Stimulated activated naive CD4-positive, alpha-beta T cell (primary cell): Measurements from ENCODE around the gene SUFU.
"Not testable (repeated sequence)": the region's sequence is repeated elsewhere in the genome, so short reads cannot be mapped to it uniquely, and the experiment has no call there.

Source experiments
- DNase-seq, 6 experiments: peaks; one replicate each; lab custom pipeline; 2025; lab: John Stamatoyannopoulos, UW

Gene SUFU

GRCh38 chr10:102480396-102480795 lies 23.4 kb upstream of the SUFU start:
- no peak for DNase-seq

GRCh38 chr10:102484021-102484420 lies 19.8 kb upstream of the SUFU start:
- DNase-seq = no peak

- no peak for DNase-seq
These were observed 18.5 kb upstream of the SUFU start for GRCh38 chr10:102485093-102485784.

- DNase-seq = no peak
These were observed 12.6 kb upstream of the SUFU start for GRCh38 chr10:102491136-102491535.

- DNase-seq = no peak
These were observed 11.3 kb upstream of the SUFU start for GRCh38 chr10:102492344-102492939.

GRCh38 chr10:102492983-102493382 lies 10.8 kb upstream of the SUFU start:
- no peak for DNase-seq

GRCh38 chr10:102493771-102494170 lies 10.0 kb upstream of the SUFU start:
- DNase-seq = no peak

GRCh38 chr10:102497545-102497944 lies 6.2 kb upstream of the SUFU start:
- no peak for DNase-seq

GRCh38 chr10:102499356-102499755 lies 4.4 kb upstream of the SUFU start:
- DNase-seq = no peak

- not testable (repeated sequence) for DNase-seq
These were observed 3.1 kb upstream of the SUFU start for GRCh38 chr10:102500686-102501085.

- no peak for DNase-seq
These were observed 2.4 kb upstream of the SUFU start for GRCh38 chr10:102501201-102502028.

- DNase-seq = peak; percentile 98 to 100 (median 98)
These were observed 1.8 kb upstream of the SUFU start for GRCh38 chr10:102502029-102502336.

GRCh38 chr10:102502337-102503151 lies 1.2 kb upstream of the SUFU start, which contains the start of gene ACTR1A:
Gene ACTR1A, minus strand, starts transcription at chr10:102502712. Its CDS starts 65 bp downstream, at chr10:102502647.
- DNase-seq = peak; percentile 93 to 100 (median 98)

- peak in 4 of 6 experiments; percentile 20 to 36 (median 27) for DNase-seq
These were observed 605 bp downstream of the SUFU start for GRCh38 chr10:102504179-102504975.

- DNase-seq = peak in 1 of 6 experiments; percentile 29
These were observed 1.2 kb downstream of the SUFU start for GRCh38 chr10:102504976-102505300.

GRCh38 chr10:102505462-102506115 lies 1.8 kb downstream of the SUFU start:
- no peak for DNase-seq

- no peak for DNase-seq
These were observed 3.7 kb downstream of the SUFU start for GRCh38 chr10:102507521-102507920.

- no peak for DNase-seq
These were observed 4.7 kb downstream of the SUFU start for GRCh38 chr10:102508506-102508905.

- no peak for DNase-seq
These were observed 5.6 kb downstream of the SUFU start for GRCh38 chr10:102509387-102509786.

- no peak for DNase-seq
These were observed 8.0 kb downstream of the SUFU start for GRCh38 chr10:102511583-102512274.
